Aorta (tissue), 5 donors: Measurements from ENCODE around the gene ZFAND3. TPM values are rescaled to one million over a fixed set of nuclear protein-coding genes. Genes with fewer than 3 reads are reported as not detected.

Source experiments
- ATAC-seq: fragments of 200-7000 bp; cut with Tn5 transposase; one replicate; pipeline ENCODE4 v1.9.1; 2022; ENCODE audit warnings: moderate library complexity; ENCODE audit not compliant: low FRiP score
- DNase-seq, 2 donors: peaks; one replicate each; pipeline ENCODE4 v3.0.0-alpha.2; 2020
- H3K27ac ChIP-seq, 2 donors: one replicate each; pipeline ENCODE4 v1.5.1; 2013; ENCODE audit warnings: low read length in 2 of 2, mild to moderate bottlenecking in 2 of 2, moderate library complexity in 2 of 2, control low read depth in 1 of 2, inconsistent platforms in 1 of 2, low read depth in 1 of 2
- H3K27me3 ChIP-seq, 2 donors: one replicate each; pipeline ENCODE4 v1.6.1; 2013; ENCODE audit warnings: control low read depth in 1 of 2, low read length in 1 of 2, mild to moderate bottlenecking in 1 of 2, moderate library complexity in 1 of 2; ENCODE audit not compliant: insufficient read depth in 2 of 2, control insufficient read depth in 1 of 2
- H3K36me3 ChIP-seq, 2 donors: one replicate each; pipeline ENCODE4 v1.6.1; 2013; ENCODE audit warnings: control low read depth in 1 of 2, low read length in 1 of 2, mild to moderate bottlenecking in 1 of 2; ENCODE audit not compliant: insufficient read depth in 2 of 2, control insufficient read depth in 1 of 2
- H3K4me1 ChIP-seq, 2 donors: one replicate each; pipeline ENCODE4 v1.6.1; 2013; ENCODE audit warnings: low read length in 2 of 2, control low read depth in 1 of 2, mild to moderate bottlenecking in 1 of 2, moderate library complexity in 1 of 2; ENCODE audit not compliant: insufficient read depth in 2 of 2, control insufficient read depth in 1 of 2
- H3K4me3 ChIP-seq, 2 donors: one replicate each; pipeline ENCODE4 v1.5.1; 2013; ENCODE audit warnings: low read length in 2 of 2, control low read depth in 1 of 2, mild to moderate bottlenecking in 1 of 2
- H3K9me3 ChIP-seq: one replicate; pipeline ENCODE4 v1.6.1; 2013; ENCODE audit warnings: mild to moderate bottlenecking, low read length; ENCODE audit not compliant: control insufficient read depth
- WGBS, 2 donors: extraction: QIAGEN DNeasy Blood & Tissue Kit; methylation state at CpG; one replicate each; pipeline ENCODE4 v1.1.7; 2013; 5-methylcytosine and 5-hydroxymethylcytosine counted together
- intact Hi-C, 2 donors: fragments of 100-400 bp; cut with DNase I; formaldehyde crosslinking; loops; one replicate each; pipeline versions ENCODE4 v1.14.2 to v1.15.0; 2022
- polyA plus RNA-seq, 2 donors: library from polyadenylated mRNA; stranded (reverse); fragments of 200-250 nt; gene quantifications; one replicate each; pipeline ENCODE4 v1.2.3, GENCODE V29; 2013
- total RNA-seq, 2 donors: library from RNA; stranded (reverse); fragmentation: NEBNext Ultra II Directional; extraction: Animal tissue kit (Norgen Biotek cat#: 25700); gene quantifications; one replicate each; pipeline ENCODE4 v1.2.1, GENCODE V29; 2021
- donor health status: healthy with polysubstance abuse.
- donor health status: Bipolar disorder and iron deficiency.
- donor health status: DM: no; HTN: no; CAD: no.
- donor health status: DM: no; HTN: no; CAD: no.
- donor health status: DM: yes; HTN: yes; CAD: no.

The ZFAND3 gene
- total and polyA plus RNA-seq, 4 donors = 29.6 to 86.0 (median 65.1) TPM

- 86 to 92% methylated on average over 8 of the region's 8 CpGs for WGBS, 2 donors
- Histone ChIP-seq H3K9me3 (no peaks in the 10 kb centered on the region), H3K4me1 (no peaks in the 10 kb centered on the region), H3K4me3 (no peak overlapping the region), H3K27me3 (no peaks in the 10 kb centered on the region), H3K27ac (no peak overlapping the region), H3K36me3 (no peaks in the 10 kb centered on the region)
- intact Hi-C loops = no loop called here
- DNase-seq (no peak), ATAC-seq (no peak)
Observed at GRCh38 chr6:38152620-38153019, 333.1 kb downstream of the ZFAND3 start.

GRCh38 chr6:38153076-38153797, 333.7 kb downstream of the ZFAND3 start:
- H3K4me3 ChIP-seq = no peak overlapping the region
- H3K27me3 ChIP-seq = no peaks in the 10 kb centered on the region
- H3K27ac ChIP-seq = no peak overlapping the region
- 83 to 88% methylated on average over 23 of the region's 23 CpGs for WGBS, 2 donors
- H3K4me1 ChIP-seq = no peaks in the 10 kb centered on the region
- intact Hi-C loops = no loop called here
- H3K36me3 ChIP-seq = no peaks in the 10 kb centered on the region
- ATAC-seq = no peak
- H3K9me3 ChIP-seq = no peaks in the 10 kb centered on the region
- no peak for DNase-seq

DNA sequence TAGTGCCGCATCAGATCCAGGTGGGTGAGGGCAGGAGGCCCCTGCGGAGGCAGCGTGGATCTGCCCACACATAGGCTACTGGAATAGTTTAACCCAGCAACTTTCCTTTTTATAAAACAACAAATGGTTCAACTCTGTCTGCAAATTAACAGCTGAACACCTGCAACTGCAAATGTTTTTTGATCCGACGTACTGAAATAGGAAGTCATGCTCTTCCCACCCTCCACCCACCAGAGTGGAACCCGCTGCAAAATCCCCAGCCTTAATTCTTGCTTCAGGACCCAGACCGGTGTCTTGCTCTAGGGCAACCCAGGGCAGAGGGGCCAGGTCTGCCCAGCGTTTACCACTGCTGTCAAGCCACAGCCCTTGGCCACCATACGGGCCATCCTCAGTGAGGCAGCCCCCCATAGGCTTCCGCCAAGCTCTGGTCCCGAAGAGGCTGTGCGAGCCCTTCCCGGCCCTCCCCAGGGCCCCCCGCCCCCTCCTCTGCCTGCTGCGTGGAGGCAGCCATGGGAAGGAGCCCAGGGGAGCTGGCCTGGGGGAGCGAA, 334.3 kb downstream of the ZFAND3 start:
- DNase-seq = no peak
- intact Hi-C loops = no loop called here
- no peak for ATAC-seq
- H3K27ac ChIP-seq = no peak overlapping the region
- no peaks in the 10 kb centered on the region for H3K4me1 ChIP-seq
- WGBS, 2 donors = 80 to 86% methylated on average over 16 of the region's 16 CpGs
- no peaks in the 10 kb centered on the region for H3K36me3 ChIP-seq
- H3K4me3 ChIP-seq = no peak overlapping the region
- no peaks in the 10 kb centered on the region for H3K9me3 ChIP-seq
- no peaks in the 10 kb centered on the region for H3K27me3 ChIP-seq

- Histone ChIP-seq H3K9me3 (no peaks in the 10 kb centered on the region), H3K27ac (no peak overlapping the region), H3K36me3 (no peaks in the 10 kb centered on the region), H3K4me3 (no peak overlapping the region), H3K4me1 (no peaks in the 10 kb centered on the region), H3K27me3 (no peaks in the 10 kb centered on the region)
- DNase-seq (no peak), ATAC-seq (no peak)
- 87 to 89% methylated on average over 8 of the region's 8 CpGs for WGBS, 2 donors
- intact Hi-C loops = no loop called here
Observed at GRCh38 chr6:38154731-38155130, 335.2 kb downstream of the ZFAND3 start.

- H3K27me3 ChIP-seq = no peaks in the 10 kb centered on the region
- intact Hi-C loops = no loop called here
- no peaks in the 10 kb centered on the region for H3K4me1 ChIP-seq
- no peaks in the 10 kb centered on the region for H3K9me3 ChIP-seq
- ATAC-seq = no peak
- no peak overlapping the region for H3K4me3 ChIP-seq
- H3K36me3 ChIP-seq = no peaks in the 10 kb centered on the region
- no peak for DNase-seq
- 86 to 89% methylated on average over 9 of the region's 9 CpGs for WGBS, 2 donors
- no peak overlapping the region for H3K27ac ChIP-seq
Observed at GRCh38 chr6:38155144-38155543, 335.6 kb downstream of the ZFAND3 start.

DNA sequence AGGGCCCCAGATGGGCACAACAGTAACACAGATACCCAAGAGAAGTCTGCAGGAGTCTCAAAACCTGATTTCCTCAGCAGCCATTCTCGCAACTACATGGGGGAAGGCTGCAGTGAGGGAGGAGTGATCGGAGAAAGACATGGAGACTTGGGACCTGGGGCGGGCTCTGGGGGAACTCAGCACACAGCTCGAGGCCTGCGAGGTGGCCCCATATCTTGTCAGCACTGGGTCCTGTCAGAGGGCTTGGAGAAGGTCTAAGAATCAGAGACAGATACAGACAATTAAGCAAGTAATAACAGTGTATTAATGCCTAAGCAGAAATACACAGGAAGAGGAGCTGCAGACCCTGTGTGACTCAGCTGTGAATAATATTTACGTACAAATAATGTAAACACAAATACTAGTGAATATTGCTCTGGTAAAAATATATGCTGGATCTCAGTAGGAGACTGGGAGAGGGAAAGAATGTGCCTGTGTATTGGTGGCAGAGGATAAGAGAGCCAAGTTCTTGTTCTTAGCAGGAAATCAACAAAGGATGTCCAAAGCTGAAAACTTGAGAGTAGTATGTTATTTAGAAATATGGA, 336.2 kb downstream of the ZFAND3 start:
- WGBS, 2 donors = 75 to 83% methylated on average over 6 of the region's 6 CpGs
- H3K9me3 ChIP-seq = no peaks in the 10 kb centered on the region
- no peaks in the 10 kb centered on the region for H3K4me1 ChIP-seq
- no peak overlapping the region for H3K4me3 ChIP-seq
- intact Hi-C loops = no loop called here
- no peak for DNase-seq
- H3K27ac ChIP-seq = no peak overlapping the region
- no peak for ATAC-seq
- H3K36me3 ChIP-seq = no peaks in the 10 kb centered on the region
- no peaks in the 10 kb centered on the region for H3K27me3 ChIP-seq

- H3K27ac ChIP-seq = no peak overlapping the region
- H3K4me1 ChIP-seq = no peaks in the 10 kb centered on the region
- no peaks in the 10 kb centered on the region for H3K27me3 ChIP-seq
- WGBS, 2 donors = 89 to 92% methylated on average over 10 of the region's 10 CpGs
- no peaks in the 10 kb centered on the region for H3K36me3 ChIP-seq
- H3K9me3 ChIP-seq = no peaks in the 10 kb centered on the region
- no peak overlapping the region for H3K4me3 ChIP-seq
- ATAC-seq (no peak), DNase-seq (no peak)
- intact Hi-C loops = no loop called here
Observed at GRCh38 chr6:38156818-38157565, 337.5 kb downstream of the ZFAND3 start.

DNA sequence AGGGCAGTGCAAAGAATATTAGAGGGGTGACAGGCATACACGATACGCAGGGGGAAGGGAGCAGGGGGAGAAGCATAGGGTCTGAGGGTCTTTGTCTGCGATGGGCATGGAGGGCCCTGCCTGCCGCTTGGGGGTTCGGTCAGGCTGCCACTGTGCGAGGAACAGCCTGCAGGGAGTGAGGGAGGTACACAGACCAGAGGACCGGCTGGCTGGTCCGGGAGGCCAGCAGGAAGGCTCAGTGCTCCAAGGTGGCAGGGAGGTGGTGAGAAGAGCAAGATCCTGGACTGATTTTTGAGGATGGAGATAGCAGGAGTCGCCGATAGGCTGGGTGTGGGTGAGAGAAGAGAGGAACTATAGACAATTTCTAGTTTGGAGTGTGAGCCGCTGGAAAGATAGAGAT, 338.4 kb downstream of the ZFAND3 start:
- intact Hi-C loops = no loop called here
- DNase-seq = no peak
- Histone ChIP-seq H3K27me3 (no peaks in the 10 kb centered on the region), H3K27ac (no peak overlapping the region), H3K4me1 (no peaks in the 10 kb centered on the region), H3K36me3 (no peaks in the 10 kb centered on the region), H3K9me3 (no peaks in the 10 kb centered on the region), H3K4me3 (no peak overlapping the region)
- no peak for ATAC-seq
- WGBS, 2 donors = 88 to 91% methylated on average over 11 of the region's 11 CpGs
